OCI-LY3 (cell line): ENCODE measurements around the gene VTCN1.

Experiments
- H2AFZ ChIP-seq: fragments of 200-600, 300-600 bp; shearing (Covaris generic); 2 replicates; pipeline ENCODE4 v1.6.0; 2014; ENCODE audit warnings: antibody characterized with exemption, low read depth, low read length
- H3K27ac ChIP-seq: fragments of 200-600, 300-600 bp; sonication (generic); 2 replicates; pipeline ENCODE4 v1.5.1; 2014; ENCODE audit warnings: mild to moderate bottlenecking, low read length, moderate library complexity, mixed read lengths
- H3K27me3 ChIP-seq: fragments of 200-600, 300-600 bp; sonication (generic); 2 replicates; pipeline ENCODE4 v1.6.1; 2014; ENCODE audit warnings: low read depth, low read length, mixed read lengths
- H3K36me3 ChIP-seq: fragments of 200-600, 300-600 bp; sonication (generic); replicated peaks from 2 replicates; pipeline ENCODE3; 2014; ENCODE audit warnings: low read depth, low read length, mixed read lengths
- H3K4me1 ChIP-seq: fragments of 300-600, 200-600 bp; sonication (generic); 2 replicates; pipeline ENCODE4 v1.6.1; 2014; ENCODE audit warnings: low read length, mixed read lengths
- H3K4me2 ChIP-seq: fragments of 200-600, 300-600 bp; sonication (generic); 2 replicates; pipeline ENCODE4 v1.6.1; 2014; ENCODE audit warnings: low read length, mixed read lengths
- H3K4me3 ChIP-seq: fragments of 300-600, 200-600 bp; sonication (generic); 2 replicates; pipeline ENCODE4 v1.5.1; 2014; ENCODE audit warnings: antibody characterized with exemption, mild to moderate bottlenecking, low read length, moderate library complexity
- H3K79me2 ChIP-seq: fragments of 300-600, 200-600 bp; shearing (Covaris generic); 2 replicates; pipeline ENCODE4 v1.6.1; 2014; ENCODE audit warnings: mild to moderate bottlenecking, low read length, mixed read lengths
- H3K9ac ChIP-seq: fragments of 300-600, 200-600 bp; shearing (Covaris generic); 2 replicates; pipeline ENCODE4 v1.6.0; 2014; ENCODE audit warnings: mild to moderate bottlenecking, low read length, moderate library complexity
- H3K9me3 ChIP-seq: fragments of 200-600, 300-600 bp; shearing (Covaris generic); 2 replicates; pipeline ENCODE4 v1.6.1; 2014; ENCODE audit warnings: low read length, mixed read lengths; ENCODE audit not compliant: insufficient read depth
- H4K20me1 ChIP-seq: fragments of 200-600, 300-600 bp; sonication (generic); 2 replicates; pipeline ENCODE4 v1.6.1; 2016; ENCODE audit warnings: low read length, mixed read lengths; ENCODE audit not compliant: insufficient read depth
- CTCF ChIP-seq: fragments of 200-600, 300-600 bp; sonication (generic); IDR thresholded peaks from 2 replicates; pipeline ENCODE4 v1.5.1; 2014; ENCODE audit warnings: antibody characterized with exemption, low read length, low read depth
- EZH2phosphoT487 ChIP-seq: fragments of 200-600 bp; shearing (Covaris generic); IDR thresholded peaks from 2 replicates; pipeline ENCODE4 v1.6.1; 2018; ENCODE audit warnings: antibody characterized with exemption, mixed run types, low read depth

The VTCN1 gene

GRCh38 chr1:117118137-117118536 lies 92.6 kb downstream of the VTCN1 start:
- no peaks in the 10 kb centered on the region for H3K9me3 ChIP-seq
- no peaks in the 10 kb centered on the region for H3K79me2 ChIP-seq
- no peak overlapping the region for H3K9ac ChIP-seq
- H3K36me3 ChIP-seq = no peaks in the 10 kb centered on the region
- H3K4me1 ChIP-seq = peaks cover 4% of the 10 kb centered on the region; the same call in 1 of the 2 replicates
- peaks cover 2% of the 10 kb centered on the region; the same call in 1 of the 2 replicates for H3K27me3 ChIP-seq
- no peaks in the 10 kb centered on the region for H4K20me1 ChIP-seq
- H3K4me2 ChIP-seq = no peak overlapping the region
- H3K4me3 ChIP-seq = no peak overlapping the region
- no peak overlapping the region for H3K27ac ChIP-seq
- TF ChIP-seq CTCF = no peak
- TF ChIP-seq EZH2phosphoT487 = no peak
- no peak overlapping the region for H2AFZ ChIP-seq

- TF ChIP-seq EZH2phosphoT487 (no peak), CTCF (no peak)
These were observed 93.0 kb downstream of the VTCN1 start for GRCh38 chr1:117117697-117118096.

GRCh38 chr1:117116784-117117130 lies 94.0 kb downstream of the VTCN1 start:
- H3K4me3 ChIP-seq = no peak overlapping the region
- no peaks in the 10 kb centered on the region for H3K27me3 ChIP-seq
- no peak overlapping the region for H3K9ac ChIP-seq
- H4K20me1 ChIP-seq = no peaks in the 10 kb centered on the region
- TF ChIP-seq EZH2phosphoT487 (no peak), CTCF (no peak)
- H3K36me3 ChIP-seq = no peaks in the 10 kb centered on the region
- H3K9me3 ChIP-seq = no peaks in the 10 kb centered on the region
- H3K4me2 ChIP-seq = no peak overlapping the region
- peaks cover 4% of the 10 kb centered on the region; the same call in 1 of the 2 replicates for H3K4me1 ChIP-seq
- H3K79me2 ChIP-seq = no peaks in the 10 kb centered on the region
- H3K27ac ChIP-seq = no peak overlapping the region
- H2AFZ ChIP-seq = no peak overlapping the region

More at GRCh38 chr1:117117697-117118096, 93.0 kb downstream of the VTCN1 start:
- Histone ChIP-seq H3K4me3 (no peak overlapping the region), H3K4me2 (no peak overlapping the region), H3K9me3 (no peaks in the 10 kb centered on the region), H3K27me3 (no peaks in the 10 kb centered on the region), H4K20me1 (no peaks in the 10 kb centered on the region), H3K4me1 (peaks cover 4% of the 10 kb centered on the region; the same call in 1 of the 2 replicates), H3K27ac (no peak overlapping the region), H3K36me3 (no peaks in the 10 kb centered on the region), H3K79me2 (no peaks in the 10 kb centered on the region), H2AFZ (no peak overlapping the region), H3K9ac (no peak overlapping the region)

GRCh38 chr1:117116090-117116783 lies 94.5 kb downstream of the VTCN1 start:
- no peak overlapping the region for H3K4me2 ChIP-seq
- H3K9me3 ChIP-seq = no peaks in the 10 kb centered on the region
- H2AFZ ChIP-seq = no peak overlapping the region
- TF ChIP-seq EZH2phosphoT487 (no peak), CTCF (no peak)
- peaks cover 4% of the 10 kb centered on the region; the same call in 1 of the 2 replicates for H3K4me1 ChIP-seq
- no peak overlapping the region for H3K4me3 ChIP-seq
- H3K36me3 ChIP-seq = no peaks in the 10 kb centered on the region
- H3K27ac ChIP-seq = no peak overlapping the region
- no peaks in the 10 kb centered on the region for H3K79me2 ChIP-seq
- H3K27me3 ChIP-seq = no peaks in the 10 kb centered on the region
- no peaks in the 10 kb centered on the region for H4K20me1 ChIP-seq
- no peak overlapping the region for H3K9ac ChIP-seq
